ENCODE data around the gene SMC4.
"Not testable (repeated sequence)": the region's sequence is repeated elsewhere in the genome, so short reads cannot be mapped to it uniquely, and the experiment has no call there.

Gene SMC4

GRCh38 chr3:160447544-160447943, 48.1 kb downstream of the SMC4 start:
- DNase-seq, result no peak

GRCh38 chr3:160448845-160449635, 49.6 kb downstream of the SMC4 start:
- no peak for DNase-seq

- DNase-seq, result peak; percentile 92
Measured at GRCh38 chr3:160449636-160450598, 50.5 kb downstream of the SMC4 start, which contains the start of gene TRIM59. Gene TRIM59, minus strand, starts transcription at chr3:160449786. Its CDS starts 10,603 bp downstream, at chr3:160439183.

GRCh38 chr3:160450846-160451245, 51.4 kb downstream of the SMC4 start:
- peak; percentile 39 for DNase-seq

- no peak for DNase-seq
Measured at GRCh38 chr3:160451602-160452001, 52.2 kb downstream of the SMC4 start.

GRCh38 chr3:160452251-160452650, 52.8 kb downstream of the SMC4 start:
- DNase-seq, result not testable (repeated sequence)

GRCh38 chr3:160454995-160455394, 55.5 kb downstream of the SMC4 start:
- no peak for DNase-seq

GRCh38 chr3:160455846-160456245, 56.4 kb downstream of the SMC4 start:
- no peak for DNase-seq

GRCh38 chr3:160458151-160458550, 58.7 kb downstream of the SMC4 start:
- DNase-seq, result no peak

DNA sequence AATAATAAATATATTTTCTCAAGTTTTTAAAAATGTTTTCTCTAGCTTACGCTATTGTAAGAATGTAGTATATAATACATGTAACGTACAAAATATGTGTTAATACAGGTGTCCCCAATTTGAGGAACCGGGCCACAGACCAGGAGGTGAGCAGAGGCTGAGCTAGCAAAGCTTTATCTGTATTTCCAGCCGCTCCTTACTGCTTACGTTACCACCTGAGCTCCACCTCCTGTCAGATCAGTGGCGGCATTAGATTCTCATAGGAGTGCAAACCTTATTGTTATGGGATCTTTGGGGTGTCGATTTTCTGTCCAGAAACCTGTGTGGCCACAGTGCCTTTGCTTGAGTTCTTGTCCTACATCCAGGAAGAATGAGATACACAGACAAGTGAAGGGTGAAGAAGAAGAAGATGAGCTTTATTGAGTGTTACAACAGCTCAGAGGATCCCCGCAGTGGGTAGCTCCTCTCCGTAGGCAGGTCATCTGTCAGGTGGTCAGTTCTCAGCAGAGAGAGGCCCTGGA, 60.1 kb downstream of the SMC4 start:
- no peak for DNase-seq

- DNase-seq, result no peak
Measured at GRCh38 chr3:160460033-160460432, 60.6 kb downstream of the SMC4 start.

DNA sequence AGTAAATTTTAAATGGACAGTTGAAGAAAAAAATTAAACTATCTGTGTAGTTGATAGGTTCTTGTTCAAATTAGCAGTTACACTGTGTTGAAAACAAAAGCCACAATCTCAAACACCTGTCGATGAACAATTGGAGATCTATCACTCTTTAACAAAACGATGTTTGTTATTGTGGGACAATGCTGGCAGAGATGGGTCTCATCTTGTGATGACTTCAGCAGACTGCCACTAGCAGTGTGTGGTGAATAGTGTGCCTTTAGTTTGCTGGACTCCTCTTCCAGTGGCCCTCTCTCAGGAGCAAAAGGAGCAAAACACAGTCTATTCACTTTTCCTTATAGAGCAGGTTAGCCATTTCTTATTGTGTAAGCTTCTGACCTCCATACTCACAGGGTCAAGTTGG, 64.9 kb downstream of the SMC4 start:
- DNase-seq, result no peak

GRCh38 chr3:160464971-160465370, 65.5 kb downstream of the SMC4 start:
- DNase-seq, result no peak

DNA sequence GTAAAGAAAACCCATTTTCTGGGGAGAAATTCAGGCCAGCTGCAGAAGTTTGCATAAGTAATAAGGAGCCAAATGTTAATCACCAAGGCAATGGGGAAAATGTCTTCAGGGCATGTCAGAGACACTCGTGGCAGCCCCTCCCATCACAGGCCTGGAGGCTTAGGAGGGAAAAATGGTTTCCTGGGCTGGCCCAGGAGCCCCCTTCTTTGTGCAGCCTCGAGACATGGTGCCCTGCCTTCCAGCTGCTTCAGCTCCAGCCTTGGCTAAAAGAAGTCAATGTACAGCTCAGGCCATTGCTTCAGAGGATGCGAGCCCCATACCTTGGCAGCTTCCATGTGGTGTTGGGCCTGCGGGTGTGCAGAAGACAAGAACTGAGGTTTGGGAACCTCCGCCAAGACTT, 70.7 kb downstream of the SMC4 start:
- DNase-seq, result no peak

GRCh38 chr3:160471892-160472291, 72.4 kb downstream of the SMC4 start:
- DNase-seq, result no peak

GRCh38 chr3:160472344-160472743, 72.9 kb downstream of the SMC4 start:
- no peak for DNase-seq

DNA sequence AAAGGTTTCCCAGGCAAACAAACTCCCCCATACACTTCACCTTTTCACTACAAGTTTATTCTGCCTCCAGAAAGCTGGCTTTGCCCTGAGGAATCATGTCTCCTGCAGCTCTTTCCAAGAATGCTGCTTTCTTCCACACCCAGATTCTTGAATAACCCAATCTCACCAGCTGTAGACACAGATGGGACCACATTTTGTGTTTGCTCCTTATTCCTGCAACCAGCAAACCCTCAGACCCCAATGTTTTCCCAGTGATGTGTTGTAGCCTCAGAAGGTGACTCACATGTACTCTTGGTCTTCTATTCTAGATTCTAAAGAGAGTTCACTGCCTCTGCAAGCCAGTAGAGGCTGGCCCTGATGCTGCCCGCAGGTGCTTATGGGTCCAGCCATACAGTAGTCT, 73.8 kb downstream of the SMC4 start:
- no peak for DNase-seq

DNA sequence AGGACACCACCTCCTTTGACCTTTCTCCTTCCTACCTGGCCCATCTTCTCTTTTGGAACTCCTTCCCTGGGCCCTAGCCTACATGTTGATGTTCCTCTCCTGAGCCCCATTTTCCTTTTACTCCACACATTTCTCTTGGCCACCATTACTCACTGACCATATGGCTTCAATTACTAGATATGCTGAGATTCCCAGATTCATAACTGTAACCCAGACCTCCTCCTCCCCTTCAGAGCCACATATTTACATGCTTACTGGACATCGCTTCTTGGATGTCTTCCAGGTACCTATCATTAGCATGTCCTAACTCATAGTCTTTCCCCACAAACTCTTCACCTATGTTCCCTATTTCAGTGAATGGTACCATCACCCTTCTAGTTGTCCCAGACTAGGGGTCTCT, 74.5 kb downstream of the SMC4 start:
- DNase-seq, result no peak

DNA sequence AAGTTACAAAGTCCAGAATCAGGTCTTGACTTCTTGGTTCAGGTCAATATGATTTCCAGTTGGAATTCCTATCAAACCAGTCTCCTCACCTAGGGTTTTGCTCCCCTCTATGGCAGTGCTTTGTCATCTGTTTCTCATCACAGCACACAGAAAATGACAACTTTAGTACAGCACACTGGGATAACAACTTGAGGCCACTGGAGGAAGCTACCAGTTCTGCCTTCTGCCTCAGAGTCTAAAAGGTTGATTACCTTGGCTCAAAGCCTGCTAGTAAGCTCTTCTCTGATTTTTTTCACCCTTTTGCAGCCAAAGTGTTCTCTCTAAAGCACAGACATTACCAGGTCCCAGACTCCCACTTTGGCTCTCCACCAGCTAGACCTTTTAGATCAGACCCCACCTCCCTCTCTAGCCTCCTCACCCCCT, 75.0 kb downstream of the SMC4 start:
- no peak for DNase-seq

GRCh38 chr3:160475153-160475552, 75.7 kb downstream of the SMC4 start:
- no peak for DNase-seq

DNA sequence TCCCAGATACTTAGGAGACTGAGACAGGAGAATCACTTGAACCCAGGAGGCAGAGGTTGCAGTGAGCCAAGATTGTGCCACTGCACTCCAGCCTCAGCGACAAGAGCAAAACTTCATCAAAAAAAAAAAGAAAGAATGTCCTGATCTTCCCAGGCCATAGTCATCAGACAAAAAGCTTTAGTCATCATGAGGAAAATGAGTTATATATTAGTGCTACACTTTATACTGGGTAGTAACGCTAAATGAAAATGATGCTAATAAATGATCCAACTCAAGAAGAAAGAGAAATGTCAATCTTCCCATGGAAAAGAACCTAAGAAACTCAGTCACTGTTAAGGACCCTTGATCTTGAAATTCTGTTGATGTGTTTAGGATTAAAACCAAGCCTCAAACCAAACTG, 76.4 kb downstream of the SMC4 start:
- DNase-seq, result no peak

DNA sequence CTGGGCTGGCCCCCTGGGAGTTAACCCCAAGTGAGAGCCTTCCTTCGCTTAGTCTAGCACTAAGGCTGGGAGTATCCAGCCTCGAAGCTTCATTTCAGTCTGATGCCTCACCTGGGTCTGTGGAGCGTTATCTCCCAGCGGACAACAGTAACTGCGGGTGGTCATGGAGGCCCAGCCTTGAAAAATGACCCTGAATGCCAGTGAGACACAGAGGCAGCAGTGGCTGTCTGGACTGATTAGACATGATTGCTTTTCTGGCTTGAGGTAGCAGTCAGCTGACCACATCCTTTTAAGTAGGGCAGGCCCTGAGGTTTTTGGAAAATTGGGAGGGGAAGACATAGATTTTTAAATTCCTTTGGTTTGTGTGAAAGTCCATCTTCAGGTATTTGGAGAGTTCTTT, 78.3 kb downstream of the SMC4 start:
- DNase-seq, result no peak

DNA sequence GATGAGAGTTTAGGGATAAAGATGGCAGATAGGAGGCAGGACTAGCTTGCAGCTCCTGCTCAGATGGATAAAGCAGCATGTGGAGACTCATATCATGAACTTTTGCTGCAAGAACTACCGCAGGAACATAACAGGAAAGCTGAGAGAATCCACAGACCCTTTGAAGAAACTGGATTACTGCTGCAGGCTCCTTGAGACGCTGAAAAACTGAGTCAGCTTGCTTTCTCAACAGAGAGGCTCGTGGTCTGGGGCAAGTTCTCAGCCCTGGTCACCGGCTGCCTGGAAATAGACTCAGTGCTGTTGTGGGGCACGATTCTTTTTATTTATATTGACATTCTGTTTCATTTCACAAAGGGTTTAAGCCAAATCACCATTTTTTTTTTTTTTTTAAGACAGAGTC, 78.9 kb downstream of the SMC4 start:
- DNase-seq, result no peak

DNA sequence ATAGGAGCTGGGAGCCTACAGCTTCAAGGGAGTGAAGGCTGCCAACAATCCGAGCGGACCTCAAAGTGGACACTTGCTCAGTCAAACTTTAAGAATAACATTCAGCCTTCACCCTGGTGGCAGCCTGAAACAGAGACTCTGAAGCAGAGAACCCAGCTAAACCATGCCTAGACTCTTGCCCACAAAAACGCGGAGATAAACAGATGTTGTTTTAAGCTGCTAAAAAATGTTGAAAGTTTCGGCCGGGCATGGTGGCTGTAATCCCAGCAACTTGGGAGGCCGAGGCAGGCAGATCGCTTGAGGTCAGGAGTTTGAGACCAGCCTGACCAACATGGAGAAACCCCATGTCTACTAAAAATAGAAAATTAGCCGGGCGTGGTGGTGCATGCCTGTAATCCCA, 79.9 kb downstream of the SMC4 start:
- DNase-seq, result no peak

Data from T1000 (cell line).